ENCODE results near the gene ENTPD6.

The ENTPD6 gene

DNA sequence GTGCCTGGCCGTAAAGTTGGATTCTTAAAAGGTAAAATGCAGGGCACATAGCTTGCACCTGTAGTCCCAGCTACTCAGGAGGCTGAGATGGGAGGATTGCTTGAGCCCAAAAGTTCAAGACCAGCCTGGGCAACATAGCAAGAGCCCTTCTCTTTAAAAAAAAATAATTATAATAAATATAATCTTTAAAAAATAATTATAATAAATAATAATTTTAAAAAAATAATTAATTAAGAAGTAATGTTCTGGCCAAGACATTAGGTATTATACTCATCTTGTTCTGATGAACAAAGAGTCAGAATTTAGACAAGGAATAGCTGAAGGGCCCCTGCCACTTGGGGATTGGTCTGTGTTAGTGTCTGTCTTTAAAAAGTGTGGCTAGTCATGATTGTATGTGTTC lies 13.9 kb downstream of the ENTPD6 start:
- DNase-seq (ENCODE audit: low read depth in 2 of 2) = no peak

DNA sequence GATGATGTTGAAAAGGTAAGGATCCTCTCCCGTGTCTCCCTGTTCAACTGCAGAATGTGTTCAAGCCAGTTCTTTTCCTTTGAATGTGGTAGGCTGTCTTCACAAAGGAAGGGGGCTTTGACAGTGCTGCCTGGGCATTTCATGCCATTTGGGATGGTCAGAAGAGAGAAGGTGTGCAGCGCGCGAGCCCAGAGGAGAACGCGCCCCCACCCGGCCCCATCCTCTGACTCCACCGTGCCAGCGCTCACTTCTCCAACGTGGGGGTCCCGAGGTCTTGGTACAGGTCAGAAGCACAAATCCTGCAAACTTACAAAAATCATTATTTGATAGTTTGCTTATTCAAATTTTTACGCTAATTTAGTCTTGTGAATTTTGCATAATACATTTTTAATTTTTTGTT lies 14.4 kb downstream of the ENTPD6 start:
- DNase-seq (ENCODE audit: low read depth in 2 of 2) = no peak

GRCh38 chr20:25211273-25211672 lies 15.8 kb downstream of the ENTPD6 start:
- no peak for DNase-seq (ENCODE audit: low read depth in 2 of 2)

- DNase-seq (ENCODE audit: low read depth in 2 of 2) = no peak
Observed at GRCh38 chr20:25212242-25212641, 16.7 kb downstream of the ENTPD6 start.

GRCh38 chr20:25213566-25214425 lies 18.3 kb downstream of the ENTPD6 start:
- DNase-seq (ENCODE audit: low read depth in 2 of 2) = no peak

- no peak for DNase-seq (ENCODE audit: low read depth in 2 of 2)
Observed at GRCh38 chr20:25214426-25214790, 18.9 kb downstream of the ENTPD6 start.

- DNase-seq (ENCODE audit: low read depth in 2 of 2) = no peak
Observed at GRCh38 chr20:25214819-25215218, 19.3 kb downstream of the ENTPD6 start.

GRCh38 chr20:25215521-25215920 lies 20.0 kb downstream of the ENTPD6 start:
- no peak for DNase-seq (ENCODE audit: low read depth in 2 of 2)

DNA sequence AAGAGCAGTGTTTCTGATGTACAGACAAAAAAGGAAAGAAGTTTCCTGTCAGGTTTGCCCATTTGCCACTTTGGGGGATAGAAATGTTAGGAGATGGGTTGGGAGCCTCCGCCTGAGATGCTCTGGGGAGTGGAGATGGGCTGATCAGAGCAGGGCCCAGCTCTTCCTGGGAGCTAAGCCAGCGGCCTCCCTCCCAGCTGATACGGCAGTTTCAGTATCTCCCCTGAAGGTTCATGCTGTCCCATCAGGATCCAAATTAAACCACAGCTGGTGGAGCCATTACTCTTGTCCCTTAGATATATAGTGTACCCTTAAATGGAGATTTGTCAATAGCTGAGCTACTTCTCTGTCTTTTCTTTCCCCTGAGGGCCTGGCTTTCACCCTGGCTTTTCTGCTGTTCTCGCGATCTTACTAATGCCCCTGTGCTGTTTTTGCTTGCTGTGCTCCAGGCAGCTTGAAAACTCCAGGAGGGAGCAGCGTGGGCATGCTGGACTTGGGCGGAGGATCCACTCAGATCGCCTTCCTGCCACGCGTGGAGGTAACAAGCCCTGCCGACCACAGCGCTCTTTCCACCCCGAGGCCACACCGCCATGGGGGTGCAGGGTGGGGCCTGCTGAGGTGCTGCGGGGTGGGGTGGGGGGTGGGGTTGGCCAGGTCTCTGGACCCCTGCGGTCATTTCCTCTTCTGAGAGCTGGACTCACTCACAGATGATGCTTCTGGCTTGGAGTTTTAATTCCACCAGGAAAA lies 20.9 kb downstream of the ENTPD6 start:
- DNase-seq (ENCODE audit: low read depth in 2 of 2) = no peak

- DNase-seq (ENCODE audit: low read depth in 2 of 2) = no peak
Observed at GRCh38 chr20:25217161-25218108, 21.9 kb downstream of the ENTPD6 start.

DNA sequence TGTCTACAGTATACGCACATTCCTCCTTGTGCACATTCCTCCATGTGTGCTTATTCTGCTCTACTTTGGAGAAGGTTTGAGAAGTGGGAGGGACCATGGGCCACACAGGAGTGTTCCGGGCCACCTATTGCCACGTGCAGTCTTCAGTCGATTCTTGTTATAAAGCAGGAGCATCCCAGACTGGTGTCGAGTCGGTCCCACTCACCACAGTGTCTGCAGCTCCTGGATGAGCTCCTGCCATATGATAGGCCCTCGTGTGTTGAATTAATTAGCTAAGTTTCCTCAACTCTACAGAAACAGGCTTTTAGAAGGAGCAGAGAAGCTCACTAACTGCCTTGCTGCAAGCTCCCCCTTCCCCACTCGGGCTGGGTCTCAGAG lies 22.6 kb downstream of the ENTPD6 start:
- DNase-seq (ENCODE audit: low read depth in 2 of 2) = no peak

DNA sequence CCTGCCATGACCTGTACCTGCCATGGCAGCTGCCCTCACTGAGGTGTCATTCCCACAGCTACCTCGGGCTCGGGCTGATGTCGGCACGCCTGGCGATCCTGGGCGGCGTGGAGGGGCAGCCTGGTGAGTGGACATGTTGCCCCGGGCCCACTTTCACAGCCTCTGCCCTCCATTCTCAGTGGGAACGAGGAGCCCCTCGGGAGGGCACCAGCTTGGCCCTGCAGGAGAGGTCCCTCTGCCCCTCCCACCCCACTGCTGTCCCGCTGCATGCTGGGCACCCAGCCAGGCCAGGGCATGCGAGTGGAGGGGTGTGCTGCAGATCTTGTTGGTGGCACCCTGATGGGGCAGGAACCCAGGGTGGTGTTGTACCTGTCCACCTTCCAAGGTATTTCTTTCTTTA lies 23.0 kb downstream of the ENTPD6 start:
- DNase-seq (ENCODE audit: low read depth in 2 of 2) = no peak

GRCh38 chr20:25219365-25219764 lies 23.9 kb downstream of the ENTPD6 start:
- no peak for DNase-seq (ENCODE audit: low read depth in 2 of 2)

GRCh38 chr20:25220021-25220730 lies 24.7 kb downstream of the ENTPD6 start:
- no peak for DNase-seq (ENCODE audit: low read depth in 2 of 2)

DNA sequence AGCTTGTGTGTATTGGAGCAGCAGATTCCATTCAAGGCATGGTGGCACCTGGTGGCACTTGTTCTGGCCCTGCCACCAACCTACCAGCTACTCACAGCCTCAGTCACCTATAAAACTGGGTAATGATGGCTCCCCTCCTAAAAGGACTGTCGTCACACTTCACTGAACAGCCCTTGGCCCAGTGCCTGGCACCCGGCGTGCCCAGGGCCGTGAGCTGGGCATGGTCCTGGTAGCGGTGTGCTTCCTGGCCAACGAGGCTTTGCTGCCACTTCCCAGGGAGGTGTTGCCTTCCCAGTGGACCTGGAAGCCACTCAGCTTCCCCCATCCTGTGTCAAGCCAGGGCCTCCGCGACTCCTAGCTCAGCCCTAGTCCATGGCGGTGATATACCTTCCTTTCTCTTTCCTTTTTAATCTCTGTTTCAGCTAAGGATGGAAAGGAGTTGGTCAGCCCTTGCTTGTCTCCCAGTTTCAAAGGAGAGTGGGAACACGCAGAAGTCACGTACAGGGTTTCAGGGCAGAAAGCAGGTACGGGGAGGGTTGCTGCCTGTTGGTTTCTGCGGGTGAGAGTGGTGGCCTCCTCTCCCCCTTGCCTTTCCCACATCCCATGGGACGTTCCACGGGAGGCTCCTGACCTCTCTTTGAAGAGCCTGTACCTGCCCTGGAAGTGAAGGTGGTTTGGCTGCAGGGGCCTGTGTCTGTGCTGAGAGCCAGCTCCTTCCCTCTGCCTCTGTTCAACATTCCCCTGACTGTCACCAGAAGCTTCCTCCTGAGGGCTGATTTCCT lies 25.5 kb downstream of the ENTPD6 start:
- no peak for DNase-seq (ENCODE audit: low read depth in 2 of 2)

GRCh38 chr20:25221592-25222460 lies 26.3 kb downstream of the ENTPD6 start:
- DNase-seq (ENCODE audit: low read depth in 2 of 2) = no peak

DNA sequence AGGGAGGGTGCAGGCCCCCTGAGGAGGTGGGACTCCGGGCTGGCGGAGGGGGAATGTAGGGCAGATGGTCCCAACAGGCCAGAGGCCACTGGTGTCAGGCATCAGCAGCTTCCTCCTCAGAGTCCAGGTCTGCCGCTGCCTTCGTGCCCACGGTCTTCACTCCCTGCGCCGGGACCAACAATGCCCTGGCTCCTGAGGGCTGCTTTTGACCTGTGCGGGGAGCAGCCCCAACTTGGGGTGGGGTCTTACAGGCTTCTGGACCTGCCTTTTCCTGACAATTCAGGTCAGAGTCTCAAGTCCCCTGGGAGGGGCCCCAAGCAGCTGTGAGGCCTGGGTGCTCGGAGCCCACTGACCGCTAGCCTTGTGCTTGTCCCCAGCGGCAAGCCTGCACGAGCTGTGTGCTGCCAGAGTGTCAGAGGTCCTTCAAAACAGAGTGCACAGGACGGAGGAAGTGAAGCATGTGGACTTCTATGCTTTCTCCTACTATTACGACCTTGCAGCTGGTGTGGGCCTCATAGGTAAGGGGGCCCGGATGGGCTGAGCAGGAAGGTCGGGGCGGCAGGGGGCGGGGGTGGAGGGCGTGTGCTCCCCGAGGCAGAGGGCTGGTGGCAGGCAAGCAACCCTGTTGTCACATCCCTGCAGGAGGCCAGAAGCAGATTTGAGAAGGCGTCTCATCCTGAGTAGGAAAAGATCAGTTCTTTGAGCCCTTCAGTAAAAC lies 27.1 kb downstream of the ENTPD6 start:
- DNase-seq (ENCODE audit: low read depth in 2 of 2) = no peak

GRCh38 chr20:25223179-25223661 lies 27.7 kb downstream of the ENTPD6 start:
- no peak for DNase-seq (ENCODE audit: low read depth in 2 of 2)
